ENCODE measurements around the gene GPC6.

- TF ChIP-seq POLR2A (IDR thresholded peaks at IDR 0.05) = no peak
- TF ChIP-seq, protein P1, sequence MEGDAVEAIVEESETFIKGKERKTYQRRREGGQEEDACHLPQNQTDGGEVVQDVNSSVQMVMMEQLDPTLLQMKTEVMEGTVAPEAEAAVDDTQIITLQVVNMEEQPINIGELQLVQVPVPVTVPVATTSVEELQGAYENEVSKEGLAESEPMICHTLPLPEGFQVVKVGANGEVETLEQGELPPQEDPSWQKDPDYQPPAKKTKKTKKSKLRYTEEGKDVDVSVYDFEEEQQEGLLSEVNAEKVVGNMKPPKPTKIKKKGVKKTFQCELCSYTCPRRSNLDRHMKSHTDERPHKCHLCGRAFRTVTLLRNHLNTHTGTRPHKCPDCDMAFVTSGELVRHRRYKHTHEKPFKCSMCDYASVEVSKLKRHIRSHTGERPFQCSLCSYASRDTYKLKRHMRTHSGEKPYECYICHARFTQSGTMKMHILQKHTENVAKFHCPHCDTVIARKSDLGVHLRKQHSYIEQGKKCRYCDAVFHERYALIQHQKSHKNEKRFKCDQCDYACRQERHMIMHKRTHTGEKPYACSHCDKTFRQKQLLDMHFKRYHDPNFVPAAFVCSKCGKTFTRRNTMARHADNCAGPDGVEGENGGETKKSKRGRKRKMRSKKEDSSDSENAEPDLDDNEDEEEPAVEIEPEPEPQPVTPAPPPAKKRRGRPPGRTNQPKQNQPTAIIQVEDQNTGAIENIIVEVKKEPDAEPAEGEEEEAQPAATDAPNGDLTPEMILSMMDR (IDR thresholded peaks at IDR 0.05 in 8 of 11, conservative IDR thresholded peaks at IDR 0.05 in 3 of 11) = no peak
These were observed 946.8 kb downstream of the GPC6 start for GRCh38 chr13:94173312-94173854.
